Neutrophil (primary cell): ENCODE results near the gene SLC2A5.

Experiments used
- H3K27ac ChIP-seq: fragments of 200-600 bp; sonication (generic); 2 replicates; pipeline ENCODE4 v1.5.1; 2016; ENCODE audit warnings: mild to moderate bottlenecking, moderate library complexity
- H3K27me3 ChIP-seq: fragments of 200-600 bp; sonication (generic); 2 replicates; pipeline ENCODE4 v1.6.0; 2016; ENCODE audit warnings: mild to moderate bottlenecking
- H3K36me3 ChIP-seq: fragments of 200-600 bp; sonication (generic); 2 replicates; pipeline ENCODE4 v1.5.1; 2017
- H3K4me1 ChIP-seq, 2 experiments: fragments of 200-600 bp in 1 of 2; sonication (generic) in 1 of 2; 1 replicate in 1 of 2; 2 replicates in 1 of 2; pipeline versions ENCODE4 v1.5.1 to v1.6.1; 2013 to 2016; ENCODE audit warnings: low read depth in 1 of 2, low read length in 1 of 2, mild to moderate bottlenecking in 1 of 2, moderate library complexity in 1 of 2; ENCODE audit not compliant: control insufficient read depth in 1 of 2, insufficient read depth in 1 of 2
- H3K4me3 ChIP-seq, 2 experiments: fragments of 200-600 bp in 1 of 2; sonication (generic) in 1 of 2; 1 replicate in 1 of 2; 2 replicates in 1 of 2; pipeline ENCODE4 v1.5.1; 2013 to 2016; ENCODE audit warnings: low read depth in 1 of 2, low read length in 1 of 2, mild to moderate bottlenecking in 1 of 2, moderate library complexity in 1 of 2
- H3K9me3 ChIP-seq: fragments of 200-600 bp; sonication (generic); 2 replicates; pipeline ENCODE4 v1.5.1; 2016
- CTCF ChIP-seq: fragments of 200-600 bp; sonication (generic); IDR thresholded peaks from 2 replicates; pipeline ENCODE4 v1.5.1; 2016; ENCODE audit warnings: antibody characterized with exemption

SLC2A5 gene

DNA sequence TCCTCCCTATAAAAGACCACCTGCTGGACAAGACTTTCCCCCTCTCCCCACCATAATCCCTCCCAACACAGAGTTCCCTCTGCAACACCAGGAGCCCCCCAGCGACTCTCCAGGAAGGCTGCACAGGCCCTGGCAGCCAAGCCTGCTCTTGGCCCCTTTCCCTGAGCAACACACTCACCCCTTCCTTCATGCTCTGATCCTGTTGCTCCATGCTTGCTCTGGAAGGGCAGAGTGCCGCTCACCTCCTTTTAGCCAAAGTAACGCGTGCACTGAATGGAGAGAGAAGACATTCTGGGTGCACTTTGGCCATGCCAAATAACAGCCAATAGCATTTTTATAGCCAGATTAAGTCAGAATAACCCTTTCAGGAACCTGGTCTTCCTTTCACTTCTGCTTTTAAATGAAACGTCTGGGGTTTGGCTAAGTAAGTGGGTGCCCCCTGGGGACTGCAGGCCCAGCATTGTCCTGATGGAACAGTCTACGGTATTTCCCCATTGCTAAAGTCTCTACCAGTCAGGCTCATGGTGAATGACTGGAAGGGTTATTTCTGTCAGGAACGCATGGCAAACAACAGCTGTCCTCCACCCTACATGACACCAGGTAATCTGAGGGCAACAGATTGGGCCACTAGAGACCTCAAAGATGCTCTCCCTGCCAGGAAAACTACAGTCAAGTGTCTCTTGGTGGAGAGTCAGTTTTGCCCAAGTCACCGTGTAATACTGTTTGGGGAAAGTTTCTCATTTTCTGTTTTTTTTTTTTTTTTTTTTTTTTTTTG, at the start of gene SLC2A5:
Gene SLC2A5, minus strand, starts transcription at position 310 of the 775 bp plus-strand sequence. Its CDS starts 99 bp downstream, at position 211.
- no peaks in the 10 kb centered on the region for H3K27me3 ChIP-seq
- H3K4me3 ChIP-seq, result peak within 1 kb of the TSS; percentile 19 to 38
- no peaks in the 10 kb centered on the region for H3K36me3 ChIP-seq
- no peak for TF ChIP-seq CTCF
- H3K9me3 ChIP-seq, result no peaks in the 10 kb centered on the region
- peaks cover 50 to 52% of the 10 kb centered on the region in 2 experiments for H3K4me1 ChIP-seq
- peak within 1 kb of the TSS; percentile 71 for H3K27ac ChIP-seq

GRCh38 chr1:9118186-9118585, 48.8 kb upstream of the SLC2A5 start:
- no peak overlapping the region for H3K27ac ChIP-seq
- H3K27me3 ChIP-seq, result no peaks in the 10 kb centered on the region
- no peak overlapping the region for H3K4me3 ChIP-seq
- no peaks in the 10 kb centered on the region for H3K9me3 ChIP-seq
- H3K36me3 ChIP-seq, result no peaks in the 10 kb centered on the region
- TF ChIP-seq CTCF, result no peak
- H3K4me1 ChIP-seq, result peaks cover 17 to 27% of the 10 kb centered on the region in 2 experiments

- Histone ChIP-seq H3K27me3 (no peaks in the 10 kb centered on the region), H3K36me3 (no peaks in the 10 kb centered on the region), H3K9me3 (no peaks in the 10 kb centered on the region), H3K27ac (no peak overlapping the region), H3K4me1 (peaks cover 17 to 19% of the 10 kb centered on the region in 2 experiments), H3K4me3 (no peak overlapping the region)
- TF ChIP-seq CTCF, result no peak
Observed at GRCh38 chr1:9115351-9116205, 46.1 kb upstream of the SLC2A5 start.

DNA sequence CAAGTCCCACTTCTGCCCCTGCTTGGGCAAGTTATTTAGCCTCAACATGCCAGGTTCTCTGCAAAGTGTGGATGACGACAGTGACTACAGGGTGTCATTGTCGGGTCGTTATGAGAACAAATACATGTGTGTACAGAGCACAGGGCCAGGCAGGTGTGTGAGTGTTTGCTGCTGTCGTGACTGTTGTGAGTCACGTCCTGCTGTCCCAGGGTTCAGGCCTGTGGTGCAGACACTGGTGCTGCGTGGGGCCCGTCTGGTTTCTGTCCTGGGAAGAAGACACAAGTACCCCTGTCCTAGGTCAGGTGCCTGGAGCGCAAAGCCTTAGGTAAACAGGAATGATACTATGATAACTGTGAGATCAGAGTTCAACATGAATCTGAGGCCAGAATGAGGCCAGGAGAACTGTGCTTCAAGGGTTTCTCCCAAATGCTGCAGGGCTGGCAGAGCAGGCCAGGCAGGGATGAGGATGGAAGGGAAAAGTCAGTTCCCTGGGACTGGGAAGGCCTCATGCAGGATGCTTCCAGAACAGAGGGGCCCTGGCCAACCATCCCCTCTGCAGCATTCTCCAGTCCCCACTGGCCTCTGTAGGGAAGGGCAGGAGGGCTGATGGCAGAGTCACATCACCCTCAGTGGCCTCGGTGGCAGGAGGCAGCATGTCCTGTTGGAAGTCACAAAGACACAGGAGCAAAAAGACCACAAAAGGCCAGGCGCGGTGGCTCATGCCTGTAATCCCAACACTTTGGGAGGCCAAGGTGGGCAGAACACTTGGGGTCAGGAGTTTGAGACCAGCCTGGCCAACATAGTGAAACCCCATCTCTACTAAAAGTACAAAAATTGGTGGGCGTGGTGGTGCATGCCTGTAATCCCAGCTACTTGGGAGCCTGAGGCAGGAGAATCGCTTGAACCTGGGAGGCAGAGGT, 43.8 kb upstream of the SLC2A5 start:
- Histone ChIP-seq H3K4me1 (peaks cover 5% of the 10 kb centered on the region in 2 experiments), H3K9me3 (no peaks in the 10 kb centered on the region), H3K36me3 (no peaks in the 10 kb centered on the region), H3K27me3 (no peaks in the 10 kb centered on the region), H3K4me3 (no peak overlapping the region), H3K27ac (no peak overlapping the region)
- no peak for TF ChIP-seq CTCF

DNA sequence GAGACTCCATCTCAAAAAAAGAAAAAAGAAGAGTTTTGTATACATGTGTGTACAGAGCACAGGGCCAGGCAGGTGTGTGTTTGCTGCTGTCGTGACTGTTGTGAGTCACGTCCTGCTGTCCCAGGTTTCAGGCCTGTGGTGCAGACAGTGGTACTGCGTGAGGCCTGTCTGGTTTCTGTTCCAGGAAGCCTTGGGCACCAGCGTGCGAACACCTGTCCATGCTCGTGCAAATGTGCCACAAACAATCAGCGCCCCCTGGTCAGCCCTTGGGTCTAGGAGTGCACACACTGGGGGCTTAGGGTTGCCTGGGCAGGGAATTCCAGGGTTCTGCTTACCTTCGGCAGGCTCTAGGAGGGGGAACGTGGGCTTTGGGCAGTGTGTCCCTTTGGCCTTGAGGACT, 42.5 kb upstream of the SLC2A5 start:
- H3K27ac ChIP-seq, result no peak overlapping the region
- H3K27me3 ChIP-seq, result no peaks in the 10 kb centered on the region
- no peaks in the 10 kb centered on the region for H3K36me3 ChIP-seq
- no peaks in the 10 kb centered on the region for H3K9me3 ChIP-seq
- TF ChIP-seq CTCF, result no peak
- no peak overlapping the region for H3K4me3 ChIP-seq
- peaks cover 5% of the 10 kb centered on the region in 2 experiments for H3K4me1 ChIP-seq
